Ovary (tissue), 3 donors: ENCODE data around the gene P2RX2.

Experiments
- POLR2A ChIP-seq: fragments of 450-650 bp; IDR thresholded peaks from one replicate; pipeline ENCODE4 v1.6.1; 2017; ENCODE audit warnings: antibody characterized with exemption, mild to moderate bottlenecking, moderate library complexity
- TF ChIP-seq, protein P1 (sequence below), 3 donors: fragments of 450-650 bp in 2 of 3; fragments of 200-600 bp in 1 of 3; IDR thresholded peaks; one replicate each; pipeline versions ENCODE4 v1.5.1 to v1.8.0; 2016 to 2022; ENCODE audit warnings: antibody characterized with exemption in 3 of 3, mild to moderate bottlenecking in 1 of 3
- donor health status: DM: no; HTN: no; CAD: no.

DNA sequence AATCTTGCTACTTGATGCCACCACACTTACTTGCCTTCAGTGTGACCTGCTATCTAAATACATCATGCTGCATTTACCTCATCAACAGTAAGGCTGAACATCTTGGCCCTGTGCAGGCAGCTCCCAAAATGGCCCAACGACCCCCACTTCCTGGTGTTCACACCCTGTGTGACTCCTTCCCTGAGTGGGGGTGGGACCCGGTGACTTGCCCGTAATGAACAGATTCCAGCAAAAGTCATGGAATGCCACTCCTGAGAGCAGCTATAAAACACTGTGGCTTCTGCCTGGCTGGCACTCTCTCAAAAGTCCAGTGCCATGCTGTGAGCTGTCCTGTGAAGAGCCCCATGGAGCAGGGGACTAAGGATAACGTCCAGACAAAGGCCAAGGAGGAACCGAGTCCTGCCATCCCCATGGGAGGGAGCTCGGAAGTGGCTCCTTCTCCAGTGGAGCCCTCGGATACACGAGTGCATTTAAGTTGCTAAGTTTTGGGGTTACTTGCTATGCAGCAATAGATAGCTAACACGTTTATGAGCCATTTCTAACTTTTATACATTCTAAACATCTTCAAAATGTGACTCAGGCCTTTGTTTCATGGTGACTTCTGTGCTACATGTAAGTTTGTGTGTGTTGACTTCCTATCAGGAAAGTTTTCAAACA lies 33.0 kb downstream of the P2RX2 start:
- TF ChIP-seq POLR2A, result no peak
- TF ChIP-seq, protein P1, sequence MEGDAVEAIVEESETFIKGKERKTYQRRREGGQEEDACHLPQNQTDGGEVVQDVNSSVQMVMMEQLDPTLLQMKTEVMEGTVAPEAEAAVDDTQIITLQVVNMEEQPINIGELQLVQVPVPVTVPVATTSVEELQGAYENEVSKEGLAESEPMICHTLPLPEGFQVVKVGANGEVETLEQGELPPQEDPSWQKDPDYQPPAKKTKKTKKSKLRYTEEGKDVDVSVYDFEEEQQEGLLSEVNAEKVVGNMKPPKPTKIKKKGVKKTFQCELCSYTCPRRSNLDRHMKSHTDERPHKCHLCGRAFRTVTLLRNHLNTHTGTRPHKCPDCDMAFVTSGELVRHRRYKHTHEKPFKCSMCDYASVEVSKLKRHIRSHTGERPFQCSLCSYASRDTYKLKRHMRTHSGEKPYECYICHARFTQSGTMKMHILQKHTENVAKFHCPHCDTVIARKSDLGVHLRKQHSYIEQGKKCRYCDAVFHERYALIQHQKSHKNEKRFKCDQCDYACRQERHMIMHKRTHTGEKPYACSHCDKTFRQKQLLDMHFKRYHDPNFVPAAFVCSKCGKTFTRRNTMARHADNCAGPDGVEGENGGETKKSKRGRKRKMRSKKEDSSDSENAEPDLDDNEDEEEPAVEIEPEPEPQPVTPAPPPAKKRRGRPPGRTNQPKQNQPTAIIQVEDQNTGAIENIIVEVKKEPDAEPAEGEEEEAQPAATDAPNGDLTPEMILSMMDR (IDR thresholded peaks at IDR 0.05), result no peak
